B cell (primary cell): ENCODE data around the gene DOK7. TPM values are rescaled to one million over a fixed set of nuclear protein-coding genes. Genes with fewer than 3 reads are reported as not detected.

ENCODE experiments used
- ATAC-seq: fragments of 200-7000 bp; cut with Tn5 transposase; one replicate; pipeline ENCODE4 v1.10.0; 2021; ENCODE audit warnings: low read depth, mild to moderate bottlenecking, moderate number of reproducible peaks, moderate library complexity
- CTCF ChIA-PET: fragments of 350-600 bp; sonication (Branson Sonifier 250); formaldehyde crosslinking; loops from one replicate; lab custom pipeline; 2021; ENCODE audit warnings: antibody characterized with exemption, inconsistent platforms; lab: Charles Lee
- POLR2A ChIA-PET: fragments of 350-600 bp; sonication (Branson Sonifier 250); formaldehyde crosslinking; loops from one replicate; lab custom pipeline; 2021; ENCODE audit warnings: antibody characterized with exemption; lab: Charles Lee
- DNase-seq: peaks from one replicate; pipeline ENCODE4 v3.0.0; 2013
- H2AFZ ChIP-seq: 2 replicates; pipeline ENCODE4 v1.6.1; 2012; ENCODE audit warnings: mild to moderate bottlenecking, low read depth, low read length; ENCODE audit not compliant: insufficient read depth, poor library complexity, severe bottlenecking
- H3K27ac ChIP-seq, 2 donors: 1 replicate in 1 of 2; 2 replicates in 1 of 2; pipeline ENCODE4 v1.5.1; 2012 to 2013; ENCODE audit warnings: low read length in 2 of 2, mild to moderate bottlenecking in 2 of 2, moderate library complexity in 1 of 2
- H3K27me3 ChIP-seq, 4 experiments: fragments of 200-600 bp in 1 of 4; sonication (generic) in 1 of 4; replicated peaks in 1 of 4; 1 replicate in 2 of 4; 2 replicates in 2 of 4; pipeline versions ENCODE4 v1.6.1 to v1.7.0; 2013 to 2016; ENCODE audit warnings: low read length in 3 of 4, mild to moderate bottlenecking in 2 of 4, mixed read lengths in 1 of 4, moderate library complexity in 1 of 4; ENCODE audit not compliant: insufficient read depth in 4 of 4, control insufficient read depth in 3 of 4; ENCODE audit errors: control extremely low read depth in 1 of 4
- H3K36me3 ChIP-seq, 2 experiments: replicated peaks in 1 of 2; 1 replicate in 1 of 2; 2 replicates in 1 of 2; pipeline versions ENCODE4 v1.6.1 to v1.7.1; 2013; ENCODE audit warnings: low read length in 1 of 2; ENCODE audit not compliant: insufficient read depth in 2 of 2, control insufficient read depth in 1 of 2; ENCODE audit errors: control extremely low read depth in 1 of 2, extremely low read depth in 1 of 2
- H3K4me1 ChIP-seq, 2 donors: fragments of 200-600 bp in 1 of 2; sonication (generic) in 1 of 2; 1 replicate in 1 of 2; 2 replicates in 1 of 2; pipeline versions ENCODE4 v1.5.1 to v1.6.1; 2013 to 2017; ENCODE audit warnings: low read length in 2 of 2; ENCODE audit not compliant: control insufficient read depth in 2 of 2, insufficient read depth in 2 of 2
- H3K4me2 ChIP-seq: replicated peaks from 2 replicates; pipeline ENCODE3; 2012; ENCODE audit warnings: mild to moderate bottlenecking, low read depth, low read length; ENCODE audit not compliant: poor library complexity, severe bottlenecking
- H3K4me3 ChIP-seq, 5 experiments: fragments of 200-600 bp in 1 of 5; sonication (generic) in 1 of 5; 1 replicate in 3 of 5; 2 replicates in 2 of 5; pipeline versions ENCODE4 v1.5.1 to v1.7.0; 2011 to 2016; ENCODE audit warnings: low read length in 4 of 5, mild to moderate bottlenecking in 4 of 5, low read depth in 2 of 5, control low read depth in 1 of 5, moderate library complexity in 1 of 5; ENCODE audit not compliant: insufficient read depth in 1 of 5; ENCODE audit errors: control extremely low read depth in 1 of 5, extremely low read depth in 1 of 5
- H3K79me2 ChIP-seq: fragments of 200-600 bp; sonication (generic); one replicate; pipeline ENCODE4 v1.6.0; 2016; ENCODE audit warnings: low read length; ENCODE audit not compliant: control insufficient read depth, insufficient read depth
- H3K9ac ChIP-seq: fragments of 200-600 bp; sonication (generic); 2 replicates; pipeline ENCODE4 v1.6.1; 2017; ENCODE audit warnings: mild to moderate bottlenecking, low read length, moderate library complexity
- H3K9me3 ChIP-seq, 3 donors: one replicate each; pipeline versions ENCODE4 v1.6.1 to v1.7.1; 2013; ENCODE audit warnings: low read length in 2 of 3; ENCODE audit not compliant: control insufficient read depth in 2 of 3, insufficient read depth in 1 of 3; ENCODE audit errors: control extremely low read depth in 1 of 3
- H4K20me1 ChIP-seq: 2 replicates; pipeline ENCODE4 v1.6.0; 2012; ENCODE audit warnings: mild to moderate bottlenecking, low read length; ENCODE audit not compliant: insufficient read depth, control insufficient read depth, poor library complexity, severe bottlenecking
- H3K27ac Mint-ChIP-seq: one replicate; pipeline ENCODE4 v1.8.0; 2021; ENCODE audit warnings: mixed read lengths
- H3K27me3 Mint-ChIP-seq: one replicate; pipeline ENCODE4 v1.8.0; 2021; ENCODE audit warnings: mixed read lengths
- H3K4me1 Mint-ChIP-seq: one replicate; pipeline ENCODE4 v1.8.0; 2021; ENCODE audit warnings: mixed read lengths
- H3K4me3 Mint-ChIP-seq: one replicate; pipeline ENCODE4 v1.8.0; 2021; ENCODE audit warnings: mixed read lengths
- H3K9me3 Mint-ChIP-seq: one replicate; pipeline ENCODE4 v1.8.0; 2022; ENCODE audit warnings: mixed read lengths; ENCODE audit not compliant: insufficient read depth
- EZH2 ChIP-seq: IDR thresholded peaks from 2 replicates; pipeline ENCODE4 v1.6.1; 2012; ENCODE audit warnings: borderline replicate concordance, low read depth, mild to moderate bottlenecking, moderate library complexity, low read length; ENCODE audit not compliant: insufficient read depth, poor library complexity, severe bottlenecking
- WGBS: methylation state at CpG from one replicate; pipeline ENCODE4 v1.1.5; 2013; ENCODE audit warnings: missing lambda C conversion rate; ENCODE audit not compliant: insufficient coverage; 5-methylcytosine and 5-hydroxymethylcytosine counted together
- intact Hi-C: fragments of 100-400 bp; cut with micrococcal nuclease; formaldehyde crosslinking; loops from one replicate; pipeline ENCODE4 v1.10.0; 2022
- polyA plus RNA-seq: library from polyadenylated mRNA; depleted of rRNA; stranded (reverse); fragments of >200 nt; gene quantifications from 2 replicates; pipeline ENCODE4 v1.2.3, GENCODE V29; 2012
- total RNA-seq, 2 donors: library from RNA; stranded (reverse); fragments of 120-200 nt in 1 of 2; gene quantifications; 1 replicate in 1 of 2; 2 replicates in 1 of 2; pipeline versions ENCODE4 v1.2.3 to v1.2.4, GENCODE V29; 2013 to 2022
- TF ChIP-seq, protein P1 (sequence below): fragments of 200-600 bp; IDR thresholded peaks from one replicate; pipeline ENCODE4 v1.8.0; 2022; ENCODE audit warnings: antibody characterized with exemption, mild to moderate bottlenecking

Gene DOK7
- total and polyA plus RNA-seq, 2 donors (not counting 1 experiment from before 2014, with no cell fraction given): 24.1 to 24.8 TPM

DNA sequence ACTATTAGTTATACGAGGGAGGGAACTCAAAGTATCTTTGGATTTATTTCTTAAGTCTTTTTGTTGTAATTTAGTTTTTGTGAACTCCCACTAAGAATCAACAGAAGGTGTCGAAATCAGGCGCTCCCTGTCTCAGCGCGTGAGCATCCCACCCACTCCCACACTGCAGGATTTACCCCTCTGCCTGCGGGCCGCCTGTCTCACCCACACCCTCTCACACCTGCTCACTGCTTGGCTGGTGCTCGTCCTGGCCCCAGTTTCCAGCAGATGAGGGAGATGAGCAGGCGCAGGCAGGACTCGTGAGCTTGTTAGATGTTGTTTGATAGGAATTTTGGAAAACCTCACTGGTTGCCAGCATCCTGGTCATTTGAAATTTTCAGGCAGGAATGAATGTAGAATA lies 42.1 kb upstream of the DOK7 start:
- POLR2A ChIA-PET: no interaction called here
- no peaks in the 10 kb centered on the region for H3K27me3 ChIP-seq
- H3K9ac ChIP-seq: no peak overlapping the region
- no peaks in the 10 kb centered on the region for H3K27me3 Mint-ChIP-seq
- H3K79me2 ChIP-seq: no peaks in the 10 kb centered on the region
- H3K4me2 ChIP-seq: no peak overlapping the region
- H4K20me1 ChIP-seq: no peaks in the 10 kb centered on the region
- TF ChIP-seq, protein P1, sequence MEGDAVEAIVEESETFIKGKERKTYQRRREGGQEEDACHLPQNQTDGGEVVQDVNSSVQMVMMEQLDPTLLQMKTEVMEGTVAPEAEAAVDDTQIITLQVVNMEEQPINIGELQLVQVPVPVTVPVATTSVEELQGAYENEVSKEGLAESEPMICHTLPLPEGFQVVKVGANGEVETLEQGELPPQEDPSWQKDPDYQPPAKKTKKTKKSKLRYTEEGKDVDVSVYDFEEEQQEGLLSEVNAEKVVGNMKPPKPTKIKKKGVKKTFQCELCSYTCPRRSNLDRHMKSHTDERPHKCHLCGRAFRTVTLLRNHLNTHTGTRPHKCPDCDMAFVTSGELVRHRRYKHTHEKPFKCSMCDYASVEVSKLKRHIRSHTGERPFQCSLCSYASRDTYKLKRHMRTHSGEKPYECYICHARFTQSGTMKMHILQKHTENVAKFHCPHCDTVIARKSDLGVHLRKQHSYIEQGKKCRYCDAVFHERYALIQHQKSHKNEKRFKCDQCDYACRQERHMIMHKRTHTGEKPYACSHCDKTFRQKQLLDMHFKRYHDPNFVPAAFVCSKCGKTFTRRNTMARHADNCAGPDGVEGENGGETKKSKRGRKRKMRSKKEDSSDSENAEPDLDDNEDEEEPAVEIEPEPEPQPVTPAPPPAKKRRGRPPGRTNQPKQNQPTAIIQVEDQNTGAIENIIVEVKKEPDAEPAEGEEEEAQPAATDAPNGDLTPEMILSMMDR: no peak
- no peak for TF ChIP-seq EZH2
- no peaks in the 10 kb centered on the region for H3K9me3 ChIP-seq
- no peak overlapping the region for H3K27ac Mint-ChIP-seq
- intact Hi-C loops: no loop called here
- no peak overlapping the region for H3K4me3 Mint-ChIP-seq
- H2AFZ ChIP-seq: no peak overlapping the region
- H3K27ac ChIP-seq: no peak overlapping the region
- CTCF ChIA-PET: no interaction called here
- H3K4me1 Mint-ChIP-seq: no peaks in the 10 kb centered on the region
- H3K9me3 Mint-ChIP-seq: no peaks in the 10 kb centered on the region
- no peaks in the 10 kb centered on the region for H3K4me1 ChIP-seq
- H3K36me3 ChIP-seq: no peaks in the 10 kb centered on the region
- DNase-seq (no peak), ATAC-seq (no peak)
- 100% methylated on average over 2 of the region's 10 CpGs for WGBS
- no peak overlapping the region for H3K4me3 ChIP-seq

DNA sequence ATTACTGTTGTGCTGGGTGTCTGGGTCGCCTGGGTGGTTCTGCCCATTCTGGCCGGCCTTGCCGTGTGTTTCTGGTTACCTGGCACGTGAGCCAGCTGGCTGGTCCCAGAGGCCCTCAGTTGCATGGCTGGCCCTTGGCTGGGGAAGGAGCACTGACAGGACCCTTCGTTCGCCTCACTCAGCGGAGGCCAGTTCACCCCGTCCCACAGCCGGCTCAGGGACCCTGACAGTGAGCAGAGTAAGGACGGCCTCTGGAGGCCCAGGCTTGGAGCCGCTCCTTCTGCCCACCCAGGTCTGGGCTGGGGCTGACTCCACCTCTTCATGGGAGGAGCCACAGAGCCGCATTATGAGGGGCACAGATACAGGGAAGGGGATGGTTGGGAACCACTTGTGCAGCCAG lies 41.6 kb upstream of the DOK7 start:
- WGBS: 90% methylated on average over 11 of the region's 12 CpGs
- Mint-ChIP-seq H3K27ac (no peak overlapping the region), H3K4me1 (peaks cover under 1% of the 10 kb centered on the region), H3K27me3 (no peaks in the 10 kb centered on the region), H3K9me3 (no peaks in the 10 kb centered on the region), H3K4me3 (no peak overlapping the region)
- DNase-seq (no peak), ATAC-seq (no peak)
- no peak for TF ChIP-seq EZH2
- TF ChIP-seq, protein P1: no peak
- H3K9me3 ChIP-seq: no peaks in the 10 kb centered on the region
- ChIA-PET POLR2A (no interaction called here), CTCF (no interaction called here)
- H3K9ac ChIP-seq: no peak overlapping the region
- intact Hi-C loops: no loop called here
- H3K27ac ChIP-seq: no peak overlapping the region
- no peaks in the 10 kb centered on the region for H3K27me3 ChIP-seq
- no peaks in the 10 kb centered on the region for H3K79me2 ChIP-seq
- H3K36me3 ChIP-seq: no peaks in the 10 kb centered on the region
- no peak overlapping the region for H2AFZ ChIP-seq
- no peak overlapping the region for H3K4me3 ChIP-seq
- H3K4me1 ChIP-seq: peaks cover 0 to 3% of the 10 kb centered on the region in 2 donors
- H3K4me2 ChIP-seq: no peak overlapping the region
- no peaks in the 10 kb centered on the region for H4K20me1 ChIP-seq
